H9 (cell line): ENCODE measurements around the gene ZBTB16. TPM values are rescaled to one million over a fixed set of nuclear protein-coding genes. Genes with fewer than 3 reads are reported as not detected.
A peak's percentile ranks its signal among the peaks of the same experiment; 100 is the strongest.

ENCODE experiments used
- DNase-seq: peaks from one replicate; pipeline ENCODE4 v3.0.0-alpha.2; 2017
- H2AFZ ChIP-seq: one replicate; pipeline ENCODE4 v1.6.1; 2013; ENCODE audit warnings: mild to moderate bottlenecking, low read length, control low read depth, moderate library complexity
- H2AK5ac ChIP-seq: 2 replicates; pipeline ENCODE4 v1.6.1; 2013; ENCODE audit warnings: low read length, control low read depth, mixed read lengths; ENCODE audit not compliant: insufficient read length
- H2BK120ac ChIP-seq: one replicate; pipeline ENCODE4 v1.6.1; 2013; ENCODE audit warnings: low read depth, mild to moderate bottlenecking, low read length, control low read depth, inconsistent platforms; ENCODE audit not compliant: poor library complexity, severe bottlenecking
- H2BK12ac ChIP-seq: 2 replicates; pipeline ENCODE4 v1.6.1; 2013; ENCODE audit warnings: low read length, control low read depth, mixed read lengths, low read depth; ENCODE audit not compliant: insufficient read length
- H2BK15ac ChIP-seq: 2 replicates; pipeline ENCODE4 v1.6.1; 2013; ENCODE audit warnings: low read depth, low read length, control low read depth
- H2BK20ac ChIP-seq: one replicate; pipeline ENCODE4 v1.6.1; 2013; ENCODE audit warnings: low read depth, mild to moderate bottlenecking, low read length, control low read depth, inconsistent platforms; ENCODE audit not compliant: poor library complexity, severe bottlenecking
- H2BK5ac ChIP-seq: 2 replicates; pipeline ENCODE4 v1.6.1; 2013; ENCODE audit warnings: low read length, control low read depth, mixed read lengths; ENCODE audit not compliant: insufficient read length
- H3K14ac ChIP-seq: 2 replicates; pipeline ENCODE4 v1.6.1; 2013; ENCODE audit warnings: low read length, control low read depth; ENCODE audit not compliant: insufficient read depth
- H3K18ac ChIP-seq: 2 replicates; pipeline ENCODE4 v1.6.1; 2013; ENCODE audit warnings: low read depth, mild to moderate bottlenecking, mixed read lengths, low read length, control low read depth; ENCODE audit not compliant: insufficient read length
- H3K23ac ChIP-seq: 2 replicates; pipeline ENCODE4 v1.6.1; 2013; ENCODE audit warnings: low read length, control low read depth, mixed read lengths, low read depth; ENCODE audit not compliant: insufficient read length
- H3K23me2 ChIP-seq: 2 replicates; pipeline ENCODE4 v1.6.1; 2013; ENCODE audit warnings: low read depth, mild to moderate bottlenecking, mixed read lengths, low read length, control low read depth; ENCODE audit not compliant: insufficient read length, poor library complexity, severe bottlenecking
- H3K27ac ChIP-seq: 2 replicates; pipeline ENCODE4 v1.5.1; 2013; ENCODE audit warnings: low read length, control low read depth, mixed read lengths, low read depth; ENCODE audit not compliant: insufficient read length
- H3K27me3 ChIP-seq: 2 replicates; pipeline ENCODE4 v1.6.1; 2013; ENCODE audit warnings: low read length, control low read depth, inconsistent platforms; ENCODE audit not compliant: insufficient read depth
- H3K4ac ChIP-seq: 2 replicates; pipeline ENCODE4 v1.6.1; 2013; ENCODE audit warnings: low read depth, mild to moderate bottlenecking, control low read depth, inconsistent platforms, low read length, moderate library complexity
- H3K4me1 ChIP-seq: 2 replicates; pipeline ENCODE4 v1.6.1; 2013; ENCODE audit warnings: low read length, control low read depth, inconsistent platforms; ENCODE audit not compliant: insufficient read depth
- H3K4me2 ChIP-seq: 2 replicates; pipeline ENCODE4 v1.6.1; 2013; ENCODE audit warnings: low read length, control low read depth, mixed read lengths; ENCODE audit not compliant: insufficient read length, insufficient read depth
- H3K56ac ChIP-seq: 2 replicates; pipeline ENCODE4 v1.6.1; 2013; ENCODE audit warnings: low read depth, mild to moderate bottlenecking, mixed read lengths, low read length, control low read depth; ENCODE audit not compliant: insufficient read length
- H3K79me1 ChIP-seq: 2 replicates; pipeline ENCODE4 v1.6.1; 2013; ENCODE audit warnings: low read depth, mild to moderate bottlenecking, moderate library complexity, low read length, control low read depth, inconsistent platforms; ENCODE audit not compliant: insufficient read depth, poor library complexity, severe bottlenecking
- H3K79me2 ChIP-seq: 2 replicates; pipeline ENCODE4 v1.6.1; 2013; ENCODE audit warnings: low read length, control low read depth, inconsistent platforms; ENCODE audit not compliant: insufficient read depth
- H3K9ac ChIP-seq: 2 replicates; pipeline ENCODE4 v1.6.1; 2013; ENCODE audit warnings: low read length, control low read depth, mixed read lengths; ENCODE audit not compliant: insufficient read length; ENCODE audit errors: extremely low read depth
- H3K9me3 ChIP-seq: one replicate; pipeline ENCODE4 v1.6.1; 2013; ENCODE audit warnings: low read depth, low read length, inconsistent platforms; ENCODE audit not compliant: control insufficient read depth
- H3T11ph ChIP-seq: one replicate; pipeline ENCODE4 v1.6.1; 2013; ENCODE audit warnings: mild to moderate bottlenecking, low read length, control low read depth, inconsistent platforms
- H4K20me1 ChIP-seq: one replicate; pipeline ENCODE4 v1.6.1; 2013; ENCODE audit not compliant: control insufficient read depth, insufficient read length, insufficient read depth
- H4K5ac ChIP-seq: 2 replicates; pipeline ENCODE4 v1.6.1; 2013; ENCODE audit warnings: low read depth, mild to moderate bottlenecking, mixed read lengths, low read length, control low read depth; ENCODE audit not compliant: insufficient read length
- H4K8ac ChIP-seq: replicated peaks from 2 replicates; pipeline ENCODE4 v1.6.1; 2013; ENCODE audit warnings: low read length, control low read depth, mixed read lengths, low read depth; ENCODE audit not compliant: insufficient read length
- H4K91ac ChIP-seq: 2 replicates; pipeline ENCODE4 v1.6.1; 2013; ENCODE audit warnings: low read depth, mild to moderate bottlenecking, moderate library complexity, mixed read lengths, low read length, control low read depth; ENCODE audit not compliant: insufficient read length
- H3K27ac Mint-ChIP-seq, 3 experiments: 2 replicates in 2 of 3; 3 replicates in 1 of 3; pipeline ENCODE4 v1.8.0; 2020 to 2021; ENCODE audit warnings: mixed read lengths in 3 of 3, mild to moderate bottlenecking in 1 of 3, moderate library complexity in 1 of 3
- H3K27me3 Mint-ChIP-seq: 2 replicates; pipeline ENCODE4 v1.8.0; 2021; ENCODE audit warnings: low read depth, mild to moderate bottlenecking, moderate library complexity, mixed read lengths
- H3K36me3 Mint-ChIP-seq, 3 experiments: 2 replicates in 2 of 3; 3 replicates in 1 of 3; pipeline ENCODE4 v1.8.0; 2020 to 2021; ENCODE audit warnings: low read depth in 3 of 3, mixed read lengths in 3 of 3; ENCODE audit not compliant: insufficient read depth in 1 of 3
- H3K4me1 Mint-ChIP-seq, 2 experiments: 2 replicates each; pipeline ENCODE4 v1.8.0; 2020; ENCODE audit warnings: mixed read lengths in 2 of 2
- H3K4me3 Mint-ChIP-seq, 2 experiments: 2 replicates in 1 of 2; 3 replicates in 1 of 2; pipeline ENCODE4 v1.8.0; 2020 to 2021; ENCODE audit warnings: mild to moderate bottlenecking in 2 of 2, mixed read lengths in 2 of 2, moderate library complexity in 1 of 2
- H3K9me3 Mint-ChIP-seq, 2 experiments: 2 replicates in 1 of 2; 3 replicates in 1 of 2; pipeline ENCODE4 v1.8.0; 2020; ENCODE audit warnings: mild to moderate bottlenecking in 2 of 2, mixed read lengths in 2 of 2, moderate library complexity in 1 of 2
- CTCF ChIP-seq: fragments of 200-600 bp; sonication (generic); conservative IDR thresholded peaks from 3 replicates; pipeline ENCODE4 v1.8.0; 2021; ENCODE audit warnings: antibody characterized with exemption, mild to moderate bottlenecking
- WGBS: extraction: QIAGEN DNeasy Blood & Tissue Kit; methylation state at CpG from one replicate; pipeline ENCODE4 v1.1.7; 2013; ENCODE audit warnings: missing lambda C conversion rate, low lambda C conversion rate, mixed read lengths; ENCODE audit not compliant: insufficient read length; ENCODE audit errors: extremely low coverage; 5-methylcytosine and 5-hydroxymethylcytosine counted together
- total RNA-seq: library from RNA; stranded (reverse); gene quantifications from 2 replicates; pipeline ENCODE4 v1.2.1, GENCODE V29; 2021

ZBTB16 gene
- total RNA-seq, 1 experiment from 2014 or later: not detected

DNA sequence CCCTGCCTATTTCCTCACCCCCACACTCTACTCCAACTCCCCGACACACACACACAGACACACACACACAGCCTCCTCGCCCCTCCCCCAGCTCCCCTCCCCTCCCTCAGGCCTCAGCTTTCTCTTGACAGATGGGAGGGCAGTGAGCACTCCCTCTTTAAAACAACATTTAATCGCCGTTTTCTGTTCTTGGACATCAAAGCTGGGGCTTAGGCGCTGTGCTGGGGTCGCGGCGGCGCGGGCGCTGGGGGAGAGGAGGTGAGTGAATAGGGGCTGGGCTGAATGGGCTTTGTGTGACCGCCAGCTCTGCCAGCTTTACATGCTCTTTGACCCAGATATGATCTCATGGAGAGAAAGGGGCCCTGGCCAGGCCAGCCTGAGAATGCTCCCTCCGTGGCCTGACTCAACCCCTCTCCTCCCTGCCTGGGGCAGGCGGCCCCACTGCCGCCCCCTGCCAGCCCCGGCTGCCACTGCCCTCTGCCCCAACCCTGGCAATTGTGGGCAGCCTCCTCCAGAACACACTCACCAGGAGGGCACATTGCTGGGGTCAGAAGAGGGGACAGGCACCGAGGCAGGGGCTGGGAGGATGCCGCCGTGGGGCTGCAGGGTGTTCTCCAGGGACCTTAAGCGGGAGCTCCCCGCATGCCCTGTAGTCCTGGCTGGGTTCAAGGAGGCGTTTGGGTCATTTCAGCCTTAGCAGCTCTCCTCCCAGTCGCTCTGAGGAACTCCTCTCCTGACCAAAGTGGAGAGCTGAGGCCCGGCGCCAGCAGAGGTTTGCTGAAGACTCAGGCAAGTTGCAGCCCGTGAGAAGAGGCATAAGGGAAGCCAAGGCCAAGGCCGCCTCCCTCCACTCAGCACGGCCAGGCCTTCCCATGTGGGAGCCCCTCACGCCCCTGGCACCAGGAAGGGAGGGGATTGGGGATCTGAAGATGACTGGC is 198.4 kb downstream of the ZBTB16 start:
- DNase-seq: peak; percentile 46
- H4K91ac ChIP-seq: no peak overlapping the region
- no peak overlapping the region for H3K18ac ChIP-seq
- H2BK120ac ChIP-seq: no peak overlapping the region
- no peak overlapping the region for H2BK5ac ChIP-seq
- H2BK12ac ChIP-seq: no peak overlapping the region
- no peaks in the 10 kb centered on the region for H4K20me1 ChIP-seq
- H3K4me2 ChIP-seq: no peak overlapping the region
- no peak overlapping the region for H3K4me3 Mint-ChIP-seq
- no peak overlapping the region for H2BK20ac ChIP-seq
- no peak overlapping the region for H2AFZ ChIP-seq
- H2AK5ac ChIP-seq: no peak overlapping the region
- H3K36me3 Mint-ChIP-seq: no peaks in the 10 kb centered on the region
- H3K79me1 ChIP-seq: no peaks in the 10 kb centered on the region
- no peak overlapping the region for H3K14ac ChIP-seq
- WGBS: no CpG with 5 or more reads among the region's 29 CpGs
- H4K5ac ChIP-seq: no peak overlapping the region
- H3K27ac ChIP-seq: no peak overlapping the region
- peaks cover 7 to 28% of the 10 kb centered on the region in 2 experiments for H3K4me1 Mint-ChIP-seq
- no peaks in the 10 kb centered on the region; the same call in 1 of the 2 replicates for H3K4me1 ChIP-seq
- no peaks in the 10 kb centered on the region for H3K79me2 ChIP-seq
- H2BK15ac ChIP-seq: no peak overlapping the region
- H3K27me3 ChIP-seq: no peaks in the 10 kb centered on the region
- no peak overlapping the region for H3T11ph ChIP-seq
- H3K9ac ChIP-seq: no peak overlapping the region
- peak overlapping the region in 1 of 3 experiments; percentile 44; a peak in 1 of 7 replicates for H3K27ac Mint-ChIP-seq
- H4K8ac ChIP-seq: no peak overlapping the region
- no peak overlapping the region for H3K56ac ChIP-seq
- no peak overlapping the region for H3K4ac ChIP-seq
- no peaks in the 10 kb centered on the region for H3K9me3 Mint-ChIP-seq
- peaks cover 4% of the 10 kb centered on the region for H3K27me3 Mint-ChIP-seq
- H3K23me2 ChIP-seq: no peaks in the 10 kb centered on the region
- no peak overlapping the region for H3K23ac ChIP-seq
- no peaks in the 10 kb centered on the region for H3K9me3 ChIP-seq
- peak; percentile 45 for TF ChIP-seq CTCF
